GM12874 (cell line): ENCODE results near the gene WNT3.

Experiments used
- CTCF ChIP-seq: IDR thresholded peaks from 2 replicates; pipeline ENCODE4 v1.5.1; 2011; ENCODE audit warnings: low read depth, mild to moderate bottlenecking, control low read depth, low read length, moderate library complexity; ENCODE audit not compliant: insufficient read depth

The WNT3 gene

GRCh38 chr17:46741122-46741730, 77.3 kb downstream of the WNT3 start:
- no peak for TF ChIP-seq CTCF

- TF ChIP-seq CTCF = no peak
These were observed 78.5 kb downstream of the WNT3 start for GRCh38 chr17:46739982-46740381.

DNA sequence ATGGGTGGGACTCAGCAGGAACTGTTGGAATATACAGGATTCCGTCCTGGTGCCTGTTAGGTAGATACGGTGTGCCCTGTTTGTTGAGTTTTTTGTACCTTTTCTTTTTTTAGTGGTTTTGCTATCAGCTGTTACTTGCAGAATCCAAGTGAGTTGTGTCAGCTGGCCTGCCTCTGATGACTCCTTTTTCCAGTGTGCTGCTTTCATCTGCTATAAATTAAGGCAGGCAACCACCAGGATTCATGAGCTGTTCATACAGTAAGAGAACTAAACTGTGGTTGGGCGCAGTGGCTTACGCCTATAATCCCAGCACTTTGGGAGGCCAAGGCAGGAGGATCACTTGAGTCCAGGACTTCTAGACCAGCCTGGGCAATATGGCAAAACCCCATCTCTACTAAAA, 79.9 kb downstream of the WNT3 start:
- TF ChIP-seq CTCF = no peak

DNA sequence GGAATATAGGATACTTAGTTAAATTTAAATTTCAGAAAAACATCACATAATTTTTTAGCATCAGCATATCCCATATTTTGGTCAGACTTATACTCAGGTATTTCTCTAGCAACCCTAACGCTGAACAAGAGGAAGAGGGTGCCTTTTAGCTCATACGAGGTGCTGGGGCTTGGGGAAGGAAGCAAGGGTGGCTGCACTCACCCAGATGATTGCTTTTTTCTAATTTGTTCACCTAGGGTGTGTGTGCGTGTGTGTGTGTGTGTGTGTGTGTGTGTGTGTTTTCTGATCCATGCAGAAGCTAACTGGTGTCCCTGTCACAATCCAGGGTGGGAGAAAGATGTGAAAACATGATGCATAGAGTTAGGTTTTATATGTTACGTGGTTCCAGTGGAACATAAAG, 81.2 kb downstream of the WNT3 start:
- no peak for TF ChIP-seq CTCF

DNA sequence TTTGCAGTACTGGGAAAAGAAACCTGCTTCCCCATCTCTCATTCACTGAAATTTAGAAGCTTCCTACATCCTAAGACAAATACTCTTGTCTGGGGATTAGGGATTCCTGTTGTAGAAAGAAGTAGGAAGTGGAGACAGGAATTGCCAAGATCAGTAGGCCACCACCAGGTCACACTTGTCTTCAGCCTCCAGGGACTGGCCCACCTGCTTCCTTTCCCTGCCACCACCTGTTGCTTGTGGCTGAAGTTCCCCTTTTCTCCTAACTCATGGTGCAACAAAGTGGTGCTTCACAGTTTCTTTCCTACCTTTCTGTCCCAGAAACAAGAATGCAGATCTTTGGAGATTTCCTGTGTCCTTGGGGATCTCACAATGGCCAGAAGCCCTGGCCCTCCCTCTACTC, 82.4 kb downstream of the WNT3 start:
- no peak for TF ChIP-seq CTCF

DNA sequence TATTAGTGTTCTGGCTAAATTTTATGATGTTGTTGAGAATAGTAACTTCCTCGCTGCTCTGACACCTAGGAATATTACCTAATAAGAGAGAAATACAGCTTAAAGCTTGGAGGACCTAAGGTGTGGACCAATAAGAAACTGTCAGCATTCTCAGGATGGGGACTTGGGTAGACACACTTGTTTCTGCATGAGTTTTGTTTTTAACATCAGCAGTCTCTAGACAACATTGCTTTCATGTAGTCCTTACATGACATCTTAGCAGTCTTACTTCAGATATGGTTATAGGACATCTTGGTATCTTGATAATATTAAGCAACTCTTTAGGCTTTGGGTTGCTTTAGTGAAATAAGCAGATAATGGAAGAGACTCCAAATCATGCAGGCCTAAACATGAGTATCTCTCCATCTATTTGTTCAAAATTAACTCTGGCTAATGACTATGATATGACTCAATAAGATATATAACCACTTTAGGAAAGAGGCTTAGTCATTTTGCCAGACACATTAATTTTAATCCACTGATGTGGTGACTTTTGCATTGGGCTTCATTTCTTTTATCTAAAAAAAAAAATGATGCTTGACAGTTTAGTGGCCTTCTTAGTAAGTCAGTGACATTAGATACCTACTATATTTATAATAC, 84.5 kb downstream of the WNT3 start:
- no peak for TF ChIP-seq CTCF

DNA sequence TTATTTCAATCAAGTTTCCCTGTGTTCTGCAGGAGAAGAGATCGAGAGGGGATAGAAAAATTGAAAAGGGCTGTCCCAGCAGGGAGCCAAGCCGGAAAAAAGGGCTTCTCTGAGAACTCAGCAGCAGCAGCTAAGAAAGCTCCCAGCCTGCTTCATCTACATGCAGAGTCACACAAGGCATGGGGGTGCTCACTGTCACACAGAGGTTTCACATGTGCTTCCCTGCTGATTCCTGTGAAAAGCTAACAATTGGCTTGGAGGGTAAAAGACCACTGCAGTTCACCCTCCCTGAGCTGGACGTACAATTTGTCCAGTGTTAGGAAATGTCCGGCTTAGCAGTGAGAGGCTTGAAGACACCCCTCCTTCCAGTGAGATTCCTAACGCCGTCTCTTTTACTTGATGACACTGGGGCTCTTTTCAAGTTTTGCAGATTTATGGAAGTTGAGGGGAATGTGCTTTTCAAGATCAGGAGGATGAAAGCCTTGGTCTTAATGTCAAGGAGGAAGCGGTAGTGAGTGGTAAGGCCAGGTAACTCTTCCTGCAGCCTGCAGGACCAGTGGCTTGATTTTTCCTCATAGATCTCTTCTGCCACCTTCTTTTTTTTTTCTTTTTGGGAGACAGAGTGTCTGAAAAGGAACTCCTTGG, 85.6 kb downstream of the WNT3 start:
- TF ChIP-seq CTCF = no peak
